CD4-positive, CD25-positive, alpha-beta regulatory T cell (primary cell): ENCODE data around the gene MRPL53. TPM values are rescaled to one million over a fixed set of nuclear protein-coding genes. Genes with fewer than 3 reads are reported as not detected.

Experiments used
- ATAC-seq, 2 donors: fragments of 150-1000 bp; cut with Tn5 transposase; one replicate each; pipeline ENCODE4 v1.10.0; 2021; ENCODE audit warnings: low read depth in 2 of 2, moderate number of reproducible peaks in 2 of 2, moderate library complexity in 1 of 2
- DNase-seq, 3 donors: peaks; one replicate each; pipeline versions ENCODE4 v3.0.0 to v3.0.0-alpha.2; 2012 to 2022; ENCODE audit warnings: mixed read lengths in 1 of 3
- H3K27ac ChIP-seq: one replicate; pipeline ENCODE4 v1.7.0; 2013; ENCODE audit warnings: mild to moderate bottlenecking, low read length; ENCODE audit not compliant: insufficient read depth, poor library complexity, severe bottlenecking
- H3K27me3 ChIP-seq: one replicate; pipeline ENCODE4 v1.7.0; 2013; ENCODE audit warnings: low read length; ENCODE audit not compliant: control insufficient read depth, insufficient read depth
- H3K36me3 ChIP-seq: one replicate; pipeline ENCODE4 v1.7.0; 2013; ENCODE audit warnings: mild to moderate bottlenecking, low read length, moderate library complexity; ENCODE audit not compliant: control insufficient read depth, insufficient read depth
- H3K4me1 ChIP-seq: 2 replicates; pipeline ENCODE4 v1.7.0; 2013; ENCODE audit warnings: mild to moderate bottlenecking, low read length; ENCODE audit not compliant: insufficient read depth, control insufficient read depth, poor library complexity, severe bottlenecking
- H3K4me3 ChIP-seq: one replicate; pipeline ENCODE4 v1.7.0; 2013; ENCODE audit warnings: low read depth, mild to moderate bottlenecking, low read length, moderate library complexity
- H3K9me3 ChIP-seq, 2 experiments: 1 replicate in 1 of 2; 2 replicates in 1 of 2; pipeline ENCODE4 v1.7.0; 2013; ENCODE audit warnings: low read length in 2 of 2, mild to moderate bottlenecking in 1 of 2, moderate library complexity in 1 of 2; ENCODE audit not compliant: control insufficient read depth in 2 of 2
- H3K27ac Mint-ChIP-seq, 3 donors: one replicate each; pipeline ENCODE4 v1.8.0; 2020 to 2022; ENCODE audit warnings: mild to moderate bottlenecking in 3 of 3, mixed read lengths in 3 of 3, moderate library complexity in 2 of 3
- H3K27me3 Mint-ChIP-seq: one replicate; pipeline ENCODE4 v1.8.0; 2022; ENCODE audit warnings: mild to moderate bottlenecking, mixed read lengths
- H3K36me3 Mint-ChIP-seq: one replicate; pipeline ENCODE4 v1.8.0; 2020; ENCODE audit warnings: mixed read lengths
- H3K4me1 Mint-ChIP-seq, 4 donors: one replicate each; pipeline ENCODE4 v1.8.0; 2020 to 2022; ENCODE audit warnings: mixed read lengths in 4 of 4, mild to moderate bottlenecking in 1 of 4
- H3K4me3 Mint-ChIP-seq, 4 donors: one replicate each; pipeline ENCODE4 v1.8.0; 2020 to 2022; ENCODE audit warnings: mild to moderate bottlenecking in 4 of 4, mixed read lengths in 4 of 4, moderate library complexity in 3 of 4
- H3K9me3 Mint-ChIP-seq, 7 donors: one replicate each; pipeline ENCODE4 v1.8.0; 2020 to 2022; ENCODE audit warnings: mixed read lengths in 7 of 7, mild to moderate bottlenecking in 3 of 7, moderate library complexity in 2 of 7
- polyA plus RNA-seq, 4 donors: library from polyadenylated mRNA; unstranded; fragments of 300-500 nt; fragmentation: Illumina TruSeq; gene quantifications; one replicate each; pipeline ENCODE4 v1.2.3, GENCODE V29; 2021
- total RNA-seq: library from RNA; stranded (reverse); gene quantifications from one replicate; pipeline ENCODE4 v1.2.3, GENCODE V29; 2022

MRPL53 gene
- total and polyA plus RNA-seq, 5 donors from 2014 or later = 57.2 to 163 (median 137) TPM

- Mint-ChIP-seq H3K36me3 (peaks cover 4% of the 10 kb centered on the region), H3K4me3 (peak overlapping the region in 1 of 4 donors; percentile 41), H3K27ac (no peak overlapping the region), H3K27me3 (peaks cover 62% of the 10 kb centered on the region), H3K4me1 (peaks cover 0 to 38% (median 5%) of the 10 kb centered on the region in 4 donors), H3K9me3 (peaks cover 0 to 11% (median 0%) of the 10 kb centered on the region in 7 donors)
- H3K27me3 ChIP-seq = peaks cover 24% of the 10 kb centered on the region
- ATAC-seq = no peak
- no peak overlapping the region for H3K27ac ChIP-seq
- H3K9me3 ChIP-seq = no peaks in the 10 kb centered on the region
- H3K4me1 ChIP-seq = peaks cover 39% of the 10 kb centered on the region
- no peak for DNase-seq
- no peaks in the 10 kb centered on the region for H3K36me3 ChIP-seq
- no peak overlapping the region for H3K4me3 ChIP-seq
Observed at GRCh38 chr2:74512744-74513604, 40.5 kb upstream of the MRPL53 start.

DNA sequence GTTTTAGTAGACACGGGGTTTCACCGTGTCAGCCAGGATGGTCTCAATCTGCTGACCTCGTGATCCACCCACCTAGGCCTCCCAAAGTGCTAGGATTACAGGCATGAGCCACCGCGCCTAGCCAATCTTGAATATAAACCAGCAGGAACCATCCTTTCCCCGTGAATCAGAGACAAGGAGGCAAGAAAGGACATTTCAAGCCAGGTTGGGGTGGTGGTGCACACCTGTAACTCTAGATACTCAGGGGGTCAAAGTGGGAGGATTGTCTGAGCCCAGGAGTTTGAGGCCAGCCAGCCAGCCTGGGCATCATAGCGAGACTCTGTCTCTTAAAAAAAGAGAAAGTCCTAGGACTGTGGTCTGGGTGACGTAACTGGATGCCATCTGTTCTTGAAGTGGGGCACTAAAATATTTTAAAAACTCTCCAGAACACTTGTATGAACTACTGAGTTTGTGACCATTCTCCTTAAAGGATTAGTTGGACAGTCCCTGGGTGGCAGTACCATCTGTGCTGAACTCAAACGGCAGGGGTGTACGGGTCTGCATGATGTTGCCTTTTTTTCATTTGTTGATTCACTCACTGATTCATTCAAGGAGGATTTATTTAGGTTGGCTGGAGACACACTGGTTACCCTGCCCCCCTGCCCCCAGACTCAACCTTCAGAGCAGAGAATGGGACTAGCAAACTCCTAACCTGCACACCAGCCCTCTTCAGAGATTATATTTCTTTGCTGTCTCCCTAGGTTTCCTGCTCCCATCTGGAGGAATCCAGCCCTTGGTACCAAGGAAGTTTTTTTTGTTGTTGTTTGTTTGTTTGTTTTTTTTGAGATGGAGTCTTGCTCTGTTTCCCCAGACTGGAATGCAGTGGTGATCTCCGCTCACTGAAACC lies 38.9 kb upstream of the MRPL53 start:
- Histone ChIP-seq H3K4me3 (no peak overlapping the region), H3K27me3 (peaks cover 11% of the 10 kb centered on the region), H3K27ac (no peak overlapping the region), H3K4me1 (peaks cover 46% of the 10 kb centered on the region), H3K9me3 (no peaks in the 10 kb centered on the region), H3K36me3 (no peaks in the 10 kb centered on the region)
- peaks cover 9% of the 10 kb centered on the region for H3K36me3 Mint-ChIP-seq
- H3K9me3 Mint-ChIP-seq = peaks cover 0 to 13% (median 0%) of the 10 kb centered on the region in 7 donors
- H3K4me3 Mint-ChIP-seq = peak overlapping the region in 1 of 4 donors; percentile 73
- H3K4me1 Mint-ChIP-seq = peaks cover 6 to 44% (median 13%) of the 10 kb centered on the region in 4 donors
- no peak overlapping the region for H3K27ac Mint-ChIP-seq
- DNase-seq = no peak
- H3K27me3 Mint-ChIP-seq = peaks cover 53% of the 10 kb centered on the region
- no peak for ATAC-seq

DNA sequence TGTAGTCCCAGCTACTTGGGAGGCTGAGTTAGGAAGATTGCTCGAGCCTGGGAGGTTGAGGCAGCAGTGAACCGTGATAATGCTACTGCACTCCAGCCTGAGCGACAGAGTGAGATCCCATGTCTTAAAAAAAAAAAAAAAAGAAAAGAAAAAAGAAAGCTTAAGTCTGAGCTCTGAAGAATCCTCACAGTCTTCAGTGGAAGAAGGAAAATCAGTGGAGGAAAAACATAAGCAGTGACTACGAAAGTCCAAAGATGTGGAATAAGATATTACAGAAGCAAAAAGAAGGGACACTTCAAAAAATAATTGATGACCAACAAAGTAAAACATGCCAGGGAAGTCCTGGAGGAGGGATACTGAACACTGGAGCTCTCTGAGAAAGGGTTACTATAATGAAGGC lies 37.8 kb upstream of the MRPL53 start:
- no peaks in the 10 kb centered on the region for H3K9me3 ChIP-seq
- H3K4me1 ChIP-seq = peaks cover 42% of the 10 kb centered on the region
- peaks cover 11% of the 10 kb centered on the region for H3K27me3 ChIP-seq
- ATAC-seq = no peak
- peaks cover 7 to 47% (median 14%) of the 10 kb centered on the region in 4 donors for H3K4me1 Mint-ChIP-seq
- no peak for DNase-seq
- H3K4me3 Mint-ChIP-seq = peak overlapping the region in 1 of 4 donors; percentile 99
- no peak overlapping the region for H3K4me3 ChIP-seq
- peaks cover 0 to 13% (median 0%) of the 10 kb centered on the region in 7 donors for H3K9me3 Mint-ChIP-seq
- H3K27me3 Mint-ChIP-seq = peaks cover 46% of the 10 kb centered on the region
- H3K36me3 Mint-ChIP-seq = peaks cover 15% of the 10 kb centered on the region
- no peak overlapping the region for H3K27ac ChIP-seq
- no peak overlapping the region for H3K27ac Mint-ChIP-seq
- peaks cover 7% of the 10 kb centered on the region for H3K36me3 ChIP-seq

GRCh38 chr2:74507926-74508520 lies 35.5 kb upstream of the MRPL53 start:
- Mint-ChIP-seq H3K4me1 (peaks cover 10 to 57% (median 22%) of the 10 kb centered on the region in 4 donors), H3K27me3 (peaks cover 50% of the 10 kb centered on the region), H3K9me3 (peaks cover 0 to 7% (median 0%) of the 10 kb centered on the region in 7 donors), H3K4me3 (peak overlapping the region; percentile 98 to 100 (median 100)), H3K27ac (peak overlapping the region; percentile 98 to 100 (median 100)), H3K36me3 (peaks cover 26% of the 10 kb centered on the region)
- no peak for ATAC-seq
- Histone ChIP-seq H3K36me3 (peaks cover 13% of the 10 kb centered on the region), H3K27ac (peak overlapping the region; percentile 96), H3K27me3 (peaks cover 9% of the 10 kb centered on the region), H3K4me3 (peak overlapping the region; percentile 85), H3K9me3 (no peaks in the 10 kb centered on the region), H3K4me1 (peaks cover 31% of the 10 kb centered on the region)
- DNase-seq = no peak

- Histone ChIP-seq H3K9me3 (no peaks in the 10 kb centered on the region), H3K27ac (peak within 1 kb of the TSS; percentile 96), H3K36me3 (peaks cover 13% of the 10 kb centered on the region), H3K27me3 (peaks cover 4% of the 10 kb centered on the region), H3K4me3 (peak within 1 kb of the TSS; percentile 85), H3K4me1 (peaks cover 38% of the 10 kb centered on the region)
- H3K4me1 Mint-ChIP-seq = peaks cover 10 to 60% (median 22%) of the 10 kb centered on the region in 4 donors
- H3K27ac Mint-ChIP-seq = peak within 1 kb of the TSS; percentile 98 to 100 (median 100)
- peak; percentile 97 to 99 (median 98) for DNase-seq
- peaks cover 0 to 7% (median 0%) of the 10 kb centered on the region in 7 donors for H3K9me3 Mint-ChIP-seq
- ATAC-seq = peak; percentile 93 to 94
- peaks cover 48% of the 10 kb centered on the region for H3K27me3 Mint-ChIP-seq
- H3K36me3 Mint-ChIP-seq = peaks cover 26% of the 10 kb centered on the region
- H3K4me3 Mint-ChIP-seq = peak within 1 kb of the TSS; percentile 98 to 100 (median 100)
Observed at GRCh38 chr2:74507145-74507925, 34.9 kb upstream of the MRPL53 start, which contains the start of gene PCGF1. TSS of gene PCGF1 (minus strand) at chr2:74507695. CDS start at chr2:74507668, 27 bp downstream.

DNA sequence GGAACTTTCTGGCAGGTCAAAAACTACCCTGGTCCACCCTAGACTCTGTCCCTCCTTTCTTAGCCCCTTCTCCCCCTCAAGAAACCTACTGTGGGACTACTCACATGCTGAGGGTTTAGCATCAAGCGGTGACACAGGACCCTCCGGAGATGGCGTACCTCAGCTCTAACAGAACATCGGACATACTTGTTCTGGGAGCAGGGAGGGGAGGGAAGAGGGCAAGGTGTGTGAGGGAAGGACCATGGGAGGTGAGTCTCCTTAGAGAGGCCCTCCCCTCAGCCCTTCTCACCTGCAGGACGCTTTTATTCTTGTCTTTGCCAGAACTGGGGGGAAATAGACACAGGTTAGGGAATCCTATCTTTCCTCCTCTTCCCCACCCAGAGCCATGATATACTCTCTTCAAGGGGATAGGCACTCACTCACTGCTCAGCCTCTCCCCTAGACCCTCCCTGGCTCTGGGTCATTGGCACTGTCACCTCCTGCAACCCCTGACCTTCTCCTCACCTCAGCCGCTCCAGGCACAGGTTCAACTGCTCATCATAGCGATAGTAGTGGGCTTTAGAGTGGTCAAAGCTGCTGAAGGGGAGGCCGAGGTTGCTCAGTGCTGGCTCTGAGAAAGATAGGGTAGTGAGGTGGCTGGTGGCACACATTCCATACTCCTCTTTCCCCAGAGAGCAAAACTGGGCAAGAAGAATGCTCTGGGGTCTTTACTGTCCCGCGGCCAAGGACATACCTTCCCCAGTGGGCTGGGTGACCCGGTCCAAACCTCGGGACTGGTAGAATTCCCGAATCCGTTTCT lies 33.2 kb upstream of the MRPL53 start:
- Mint-ChIP-seq H3K9me3 (peaks cover 0 to 9% (median 0%) of the 10 kb centered on the region in 7 donors), H3K27me3 (peaks cover 54% of the 10 kb centered on the region), H3K4me1 (peaks cover 9 to 70% (median 25%) of the 10 kb centered on the region in 4 donors), H3K27ac (no peak overlapping the region), H3K36me3 (peaks cover 26% of the 10 kb centered on the region), H3K4me3 (peak overlapping the region in 3 of 4 donors; percentile 64 to 100 (median 83))
- H3K27me3 ChIP-seq = peaks cover 6% of the 10 kb centered on the region
- H3K9me3 ChIP-seq = no peaks in the 10 kb centered on the region
- H3K27ac ChIP-seq = no peak overlapping the region
- peaks cover 40% of the 10 kb centered on the region for H3K4me1 ChIP-seq
- DNase-seq (no peak), ATAC-seq (no peak)
- H3K4me3 ChIP-seq = no peak overlapping the region
- peaks cover 13% of the 10 kb centered on the region for H3K36me3 ChIP-seq
